A549 treated with ZK216348 at 1 μM for 4 hours (cell line): Measurements from ENCODE around the gene PSMD9. TPM values are rescaled to one million over a fixed set of nuclear protein-coding genes. Genes with fewer than 3 reads are reported as not detected.

Experiments
- total RNA-seq: library from RNA; stranded (reverse); fragments of 200-300 nt; extraction: Qiagen RNA extraction; gene quantifications from 5 replicates; pipeline ENCODE4 v1.2.3, GENCODE V29; 2022; ENCODE audit warnings: low read depth

The PSMD9 gene
- 113 to 152 TPM (median 122 TPM) in 5 replicates for total RNA-seq

GRCh38 chr12:121888478-121889273 lies at the start of gene PSMD9:
PSMD9 (plus strand) TSS chr12:121888790; CDS start chr12:121888857, 67 bp downstream.

GRCh38 chr12:121858662-121859572 lies 29.7 kb upstream of the PSMD9 start, which contains the start of gene HPD:
HPD (minus strand) TSS chr12:121858859; CDS start chr12:121858823, 36 bp downstream.

GRCh38 chr12:121917950-121918678 lies 29.5 kb downstream of the PSMD9 start, which contains the start of gene CFAP251:
CFAP251 (plus strand) TSS chr12:121918592; CDS start chr12:121921306, 2,714 bp downstream.

Other genes with a start within 250 kb of the PSMD9 start
- gene MORN3, start 219.1 kb upstream of the PSMD9 start, total RNA-seq = 0.11 to 0.33 TPM (median 0.15 TPM) in 4 of 5 replicates, not detected in the other
- 8.6 to 14.5 TPM (median 13.0 TPM) in 5 replicates for gene TMEM120B, start 176.0 kb upstream of the PSMD9 start, total RNA-seq
- 93.3 to 148 TPM (median 132 TPM) in 5 replicates for gene RHOF, start 95.1 kb upstream of the PSMD9 start, total RNA-seq
- gene SETD1B, start 84.8 kb upstream of the PSMD9 start, total RNA-seq = 7.9 to 16.3 TPM (median 13.7 TPM) in 5 replicates
- gene HPD, start 29.9 kb upstream of the PSMD9 start, total RNA-seq = 1.0 to 2.0 TPM (median 1.5 TPM) in 5 replicates
- gene CFAP251, start 29.8 kb downstream of the PSMD9 start, total RNA-seq = 0.88 to 2.6 TPM (median 1.5 TPM) in 5 replicates
- 9.3 to 13.2 TPM (median 11.3 TPM) in 5 replicates for gene BCL7A, start 133.1 kb downstream of the PSMD9 start, total RNA-seq
- gene MLXIP, start 190.0 kb downstream of the PSMD9 start, total RNA-seq = 21.5 to 53.9 TPM (median 39.5 TPM) in 5 replicates